PC-3 (cell line): Measurements from ENCODE around the gene NPW.
"Not testable (repeated sequence)": the region's sequence is repeated elsewhere in the genome, so short reads cannot be mapped to it uniquely, and the experiment has no call there.

ENCODE experiments used
- CTCF ChIP-seq: fragments of 300-600 bp; sonication (generic); conservative IDR thresholded peaks from 2 replicates; pipeline ENCODE4 v1.5.1; 2017; ENCODE audit warnings: antibody characterized with exemption, low read depth, mild to moderate bottlenecking, low read length
- EZH2 ChIP-seq: fragments of 300-600 bp; sonication (generic); IDR thresholded peaks from one replicate; pipeline ENCODE4 v1.6.1; 2017; ENCODE audit warnings: antibody characterized with exemption, mild to moderate bottlenecking, low read length; ENCODE audit not compliant: unreplicated experiment
- EZH2phosphoT487 ChIP-seq: fragments of 300-600 bp; sonication (generic); IDR thresholded peaks from 2 replicates; pipeline ENCODE4 v1.6.1; 2018; ENCODE audit warnings: mild to moderate bottlenecking, antibody characterized with exemption, low read length, borderline replicate concordance

- not testable (repeated sequence) for TF ChIP-seq CTCF, EZH2phosphoT487, EZH2
Measured at GRCh38 chr16:2011726-2012125, 7.9 kb upstream of the NPW start.
